NCI-H510A (cell line): ENCODE measurements around the gene HDAC4.

Source experiments
- DNase-seq: peaks from one replicate; lab custom pipeline; 2025; lab: John Stamatoyannopoulos, UW

The HDAC4 gene

DNA sequence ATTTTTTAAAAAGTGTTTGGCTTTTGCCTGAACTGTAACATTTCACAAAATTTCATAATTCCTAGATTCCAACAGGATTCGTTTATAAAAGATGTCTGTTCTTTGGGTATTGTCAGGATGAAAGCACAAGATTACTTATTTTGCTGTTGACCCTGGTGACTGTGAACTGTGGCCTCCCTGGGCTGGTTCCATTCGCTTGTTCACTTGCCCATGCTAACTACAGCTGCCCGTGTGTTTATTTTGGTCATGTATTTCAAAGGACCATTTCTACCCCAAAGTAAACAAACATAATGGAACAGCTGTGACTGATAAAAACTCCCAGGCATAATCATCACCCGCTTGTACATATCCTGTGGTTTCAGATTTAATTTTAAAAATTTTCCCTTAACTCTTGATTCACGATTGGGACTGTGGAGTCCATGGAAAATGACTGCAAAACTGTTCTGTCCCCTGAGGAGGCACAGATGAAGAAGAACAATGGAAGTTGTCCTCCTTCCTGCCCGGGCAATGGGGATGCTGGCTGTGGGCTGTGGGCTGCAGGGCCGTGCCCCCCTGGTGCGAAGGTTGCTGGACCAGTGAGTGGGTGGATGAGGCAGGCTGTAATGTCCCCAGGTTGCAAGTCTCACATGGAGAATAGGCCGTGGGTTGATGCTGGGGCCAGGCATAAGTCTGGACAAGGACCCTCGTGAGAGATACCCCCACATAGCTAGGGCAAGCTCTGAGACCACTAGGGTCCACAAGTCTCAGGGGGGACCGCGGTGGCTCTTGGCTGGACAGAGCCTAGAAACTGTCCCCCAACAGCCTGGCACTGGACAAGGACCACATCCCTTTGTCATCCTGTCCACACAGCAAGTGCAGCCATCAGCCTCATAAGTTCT, 28.9 kb upstream of the HDAC4 start:
- DNase-seq = no peak

DNA sequence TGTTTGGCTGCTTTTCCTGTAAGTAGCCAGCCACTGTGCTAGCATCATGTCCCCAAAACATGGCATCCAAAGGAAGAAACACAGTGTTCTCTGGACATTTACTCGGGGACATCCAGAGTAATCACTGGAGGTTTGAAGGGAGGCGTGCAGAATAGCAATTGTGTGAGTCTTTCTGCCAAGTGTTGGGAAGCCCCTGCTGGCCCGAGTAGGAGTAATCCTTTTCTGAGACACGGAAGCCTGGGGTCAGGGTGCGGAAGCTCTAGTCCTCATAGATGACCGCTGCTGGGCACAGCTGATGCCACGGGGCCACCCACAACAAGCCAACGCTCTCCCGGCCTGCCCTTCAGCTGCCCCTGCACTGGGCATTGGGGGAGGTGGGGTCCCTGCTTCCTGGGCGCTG, 24.8 kb upstream of the HDAC4 start:
- no peak for DNase-seq

DNA sequence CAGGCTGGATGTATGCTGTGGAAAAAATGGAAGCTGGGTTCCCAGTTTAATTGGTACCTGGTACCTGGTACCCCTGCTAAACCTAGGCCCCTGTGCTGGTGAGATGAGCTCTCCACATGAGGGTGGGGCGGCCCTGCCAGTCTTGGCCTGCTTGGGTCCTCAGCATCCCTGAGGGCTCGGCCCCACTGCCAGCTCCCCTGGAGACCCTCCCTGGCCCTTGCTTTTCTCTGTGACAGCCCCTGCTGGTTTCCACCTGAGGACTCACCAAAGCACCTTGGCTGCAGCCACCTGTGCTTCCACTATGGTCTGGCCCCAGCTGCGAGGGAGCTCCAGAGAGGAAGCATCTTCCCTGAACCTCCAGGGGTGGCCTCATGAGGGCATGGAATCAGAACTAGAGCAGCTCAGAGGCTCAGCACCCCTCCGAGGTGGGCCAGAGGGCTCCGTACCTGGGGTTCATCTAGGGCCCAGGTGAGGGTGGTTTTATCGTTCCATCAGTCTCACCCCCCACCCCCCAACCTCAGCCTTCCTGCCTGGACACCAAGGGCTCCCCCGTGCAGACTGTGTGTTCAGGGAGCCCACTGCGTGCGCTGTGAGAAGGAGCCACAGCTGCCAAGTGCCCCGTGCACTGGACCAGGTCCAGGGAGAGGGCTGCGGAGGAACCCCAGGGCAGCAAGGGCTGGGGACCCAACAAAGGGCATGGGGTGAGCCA, 23.7 kb upstream of the HDAC4 start:
- no peak for DNase-seq

DNA sequence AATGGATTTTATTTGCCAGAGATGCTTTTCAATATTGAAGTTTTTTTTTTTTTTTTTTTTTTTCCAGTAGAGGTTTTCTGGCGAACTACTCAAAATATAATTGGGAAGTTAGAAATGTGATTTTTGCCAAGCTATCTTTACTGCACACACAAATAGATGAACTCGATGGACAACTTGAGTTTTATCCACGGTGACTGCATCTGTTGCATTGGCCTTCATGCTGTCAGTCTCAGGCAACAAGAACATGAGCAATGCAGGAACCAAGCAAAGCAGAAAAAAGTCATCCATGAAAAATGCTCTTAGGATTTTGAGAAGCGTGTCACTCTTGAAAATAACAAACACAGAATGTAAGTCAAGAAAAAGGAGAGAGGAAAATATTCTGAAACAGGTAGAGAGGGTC, 22.7 kb upstream of the HDAC4 start:
- no peak for DNase-seq

DNA sequence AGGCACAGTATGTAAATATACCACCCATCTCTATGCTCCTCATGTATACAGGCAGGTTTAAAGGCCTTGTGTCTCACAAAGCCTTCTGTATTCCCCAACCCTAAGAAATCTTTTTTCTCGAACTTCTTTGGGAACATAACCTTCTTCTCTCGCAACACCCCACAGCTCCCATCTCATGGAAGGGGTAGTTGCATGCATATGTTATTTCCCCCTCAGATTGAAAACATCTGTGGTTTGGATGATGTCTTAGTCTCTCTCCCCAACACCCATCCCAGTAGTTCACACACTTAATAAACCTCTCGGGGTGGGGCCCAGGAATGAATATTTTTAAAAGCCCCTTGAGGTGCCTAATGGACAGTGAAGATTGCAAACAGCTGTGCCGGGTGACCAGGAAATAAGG, 21.0 kb upstream of the HDAC4 start:
- no peak for DNase-seq

DNA sequence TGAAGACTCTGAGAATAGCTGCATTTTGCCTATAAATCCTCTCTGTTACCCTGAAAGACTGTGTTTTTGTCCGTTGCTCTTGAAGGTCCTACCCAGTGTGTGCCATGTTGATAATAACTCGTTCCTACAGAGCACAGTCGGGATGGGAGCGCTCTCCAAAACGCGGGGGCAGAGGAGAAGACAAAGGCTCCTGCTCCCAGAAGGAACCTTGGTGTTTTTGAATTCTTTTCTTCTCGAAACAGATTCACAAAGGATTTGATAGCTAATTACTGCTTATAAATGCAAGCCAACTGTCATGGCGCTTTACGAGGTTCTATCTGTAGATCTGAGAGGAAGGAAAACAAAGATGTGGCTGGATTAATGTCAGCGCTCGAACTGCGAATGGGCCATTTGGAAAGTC, 19.3 kb upstream of the HDAC4 start:
- DNase-seq = no peak

DNA sequence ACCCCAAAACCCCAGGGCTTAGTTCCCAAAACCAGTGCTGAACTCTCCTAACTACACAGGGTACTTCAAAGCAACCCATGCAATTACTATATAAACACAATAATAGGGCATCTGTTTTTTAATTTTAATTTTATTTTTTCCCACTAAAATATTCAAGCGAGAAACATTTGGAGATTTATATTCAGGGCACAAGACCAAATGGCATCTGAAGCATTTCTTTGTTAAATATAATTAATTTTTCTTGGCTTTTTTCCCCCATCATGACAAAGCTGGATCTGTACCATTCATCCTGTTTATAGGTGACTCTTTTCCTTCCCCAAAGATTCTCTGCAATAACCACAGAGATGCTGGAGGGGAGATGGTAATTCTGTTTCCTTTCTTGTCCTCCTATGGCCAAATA, 18.1 kb upstream of the HDAC4 start:
- no peak for DNase-seq

DNA sequence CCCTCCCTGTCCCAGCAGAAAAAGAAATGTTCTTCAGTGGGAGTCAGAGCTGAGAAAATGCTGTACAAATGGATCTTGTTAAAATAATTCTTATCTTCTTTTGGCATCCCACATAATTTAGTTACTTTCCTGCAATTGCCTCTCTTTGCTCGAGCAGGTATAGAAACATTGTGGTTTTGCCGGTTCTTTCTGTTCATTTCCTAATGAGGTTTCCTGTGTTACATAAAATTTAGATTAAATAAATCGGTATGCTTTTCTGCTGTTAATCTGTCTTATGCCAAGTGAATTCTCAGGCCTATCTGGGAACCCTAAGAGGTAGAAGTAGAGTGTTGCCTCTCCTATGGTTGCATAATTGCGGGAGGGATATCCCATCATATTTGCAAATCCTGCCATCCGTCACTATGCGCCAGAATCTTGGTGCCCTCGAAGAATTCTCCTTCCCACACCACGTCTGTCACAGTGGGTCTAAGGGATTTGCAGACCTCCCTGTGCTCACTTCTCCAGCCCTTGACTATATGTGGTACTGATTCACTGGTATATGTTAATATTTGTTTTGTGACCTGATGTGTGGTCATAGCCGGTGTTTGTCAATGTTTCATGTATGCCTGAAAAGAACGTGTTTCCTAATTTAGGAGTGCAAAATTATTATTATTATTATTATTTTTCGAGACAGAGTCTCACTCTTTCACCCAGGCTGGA, 12.2 kb upstream of the HDAC4 start:
- DNase-seq = no peak

DNA sequence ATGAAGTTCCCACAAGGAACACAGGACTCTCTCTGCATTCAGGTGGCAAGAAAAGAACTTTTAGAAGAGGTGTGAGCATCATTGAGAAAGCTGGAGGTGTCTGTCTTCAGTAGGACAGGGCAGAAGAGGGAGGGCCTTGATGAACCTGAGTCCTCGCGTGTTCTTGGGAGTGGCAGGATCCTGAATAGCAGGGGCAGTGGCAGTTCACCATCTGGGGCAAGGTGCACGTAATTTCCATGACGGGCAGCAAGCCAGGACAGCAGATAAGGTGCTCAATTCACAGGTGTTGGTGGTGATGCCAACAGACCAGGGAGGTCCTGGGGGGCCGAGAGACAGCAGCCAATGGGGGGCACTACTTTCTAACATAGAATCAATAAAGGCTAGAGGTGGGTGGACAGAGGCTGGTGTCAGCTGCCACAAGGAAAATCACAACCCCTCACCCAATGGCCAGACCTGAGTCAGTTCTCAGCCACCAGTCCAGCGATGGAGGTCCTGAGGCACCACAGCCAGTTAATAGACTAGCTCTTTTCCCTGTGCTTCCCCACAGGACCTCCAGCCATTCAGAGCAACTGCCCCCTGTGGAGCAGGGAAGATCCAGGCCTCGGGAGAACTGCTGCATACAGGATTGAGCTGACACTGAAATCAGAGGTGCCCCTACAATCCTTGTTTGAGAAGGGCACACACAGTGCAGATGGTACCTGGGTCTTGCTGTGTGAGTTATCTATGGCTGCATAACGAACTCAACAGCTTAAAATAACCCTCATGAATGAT, 10.9 kb upstream of the HDAC4 start:
- no peak for DNase-seq

DNA sequence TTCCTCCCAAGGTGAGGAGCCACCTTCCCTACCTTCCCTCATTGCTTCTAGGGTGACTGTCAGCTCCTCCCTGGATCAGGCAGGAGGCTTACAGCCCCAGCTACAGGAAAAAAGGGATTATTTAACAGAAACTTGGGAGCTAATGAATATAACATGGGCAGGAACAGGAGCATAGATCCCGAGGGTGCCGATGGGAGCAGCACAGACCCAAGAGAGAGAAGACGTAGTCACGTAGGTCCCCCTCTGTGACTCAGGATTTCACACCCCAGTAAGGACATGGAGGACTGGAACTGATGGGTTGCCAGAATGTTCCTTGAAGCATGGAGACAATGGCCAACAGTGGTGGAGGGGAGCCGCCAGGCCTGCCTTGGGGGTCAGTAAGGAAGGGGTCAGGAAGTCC, 10.3 kb upstream of the HDAC4 start:
- no peak for DNase-seq

DNA sequence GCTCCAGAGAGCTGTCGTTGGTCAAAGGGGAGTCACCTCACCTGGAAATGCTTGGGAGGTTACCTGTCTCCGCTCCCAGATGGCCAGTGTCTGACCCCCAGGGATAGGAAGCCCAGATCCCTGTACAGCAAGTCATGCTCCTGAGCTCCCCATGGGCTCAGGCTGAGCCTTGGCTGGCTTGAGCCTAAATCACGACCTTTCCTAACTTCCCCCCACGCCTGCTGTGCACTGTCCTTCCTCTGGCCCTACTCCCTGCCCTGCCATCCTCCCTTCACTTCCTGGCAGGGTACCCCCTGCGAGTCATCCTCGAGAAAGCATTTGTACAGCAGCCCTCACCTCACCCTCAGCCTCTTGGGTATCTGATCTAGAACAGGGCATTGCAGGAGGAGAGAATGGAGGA, 9.2 kb upstream of the HDAC4 start:
- no peak for DNase-seq

DNA sequence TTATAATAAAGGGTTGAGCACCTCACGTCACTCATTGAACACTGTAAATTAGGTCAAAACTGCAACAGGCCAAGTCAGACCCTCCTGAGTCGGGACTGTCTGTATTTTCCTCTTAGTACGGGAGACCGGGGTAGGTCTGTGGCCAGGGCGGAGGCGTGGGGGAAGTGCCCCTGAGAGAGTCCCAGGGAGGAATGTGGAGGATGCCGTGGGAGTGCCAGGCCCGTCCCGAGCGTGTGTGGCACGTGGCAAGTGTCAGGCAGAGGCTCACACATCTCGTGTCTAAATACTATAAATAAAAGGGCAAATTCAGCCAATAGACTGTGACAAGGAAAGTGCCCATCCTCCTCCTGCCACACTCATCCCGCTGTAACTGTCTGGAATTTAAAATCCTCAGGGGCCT, 6.3 kb upstream of the HDAC4 start:
- no peak for DNase-seq

DNA sequence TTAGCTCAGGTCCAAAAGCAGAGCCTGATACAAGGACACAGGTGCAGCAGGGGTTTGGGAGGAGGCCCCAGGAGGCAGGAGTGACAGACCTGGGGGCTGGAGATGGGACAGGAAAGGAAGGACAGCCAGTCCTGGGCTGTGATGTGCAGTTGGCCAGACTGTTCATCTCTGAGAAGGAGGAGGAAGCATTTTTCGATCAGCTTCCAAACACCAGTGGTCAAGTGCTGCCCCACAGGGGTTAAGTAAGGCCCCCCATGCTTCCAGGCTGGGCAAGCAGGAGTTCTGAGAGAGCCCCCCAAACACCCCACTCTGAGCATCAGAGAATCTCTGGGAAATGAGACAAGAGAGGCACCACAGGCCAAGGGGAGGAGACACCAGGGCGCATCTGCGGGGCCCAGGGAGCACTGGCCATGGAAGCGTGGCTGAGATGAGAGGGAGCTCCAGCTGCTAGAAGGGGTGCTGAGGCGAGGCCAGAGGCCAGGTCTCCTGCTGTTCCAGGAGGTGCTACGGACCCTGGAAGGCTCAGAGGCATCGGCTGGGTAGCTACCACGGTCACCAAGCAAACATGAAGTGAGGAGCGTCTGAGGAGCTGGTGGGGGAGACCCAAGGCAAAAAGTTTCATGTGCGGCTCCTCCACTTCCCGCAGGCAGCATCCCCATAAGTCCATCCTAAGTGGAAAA, 5.6 kb upstream of the HDAC4 start:
- no peak for DNase-seq

DNA sequence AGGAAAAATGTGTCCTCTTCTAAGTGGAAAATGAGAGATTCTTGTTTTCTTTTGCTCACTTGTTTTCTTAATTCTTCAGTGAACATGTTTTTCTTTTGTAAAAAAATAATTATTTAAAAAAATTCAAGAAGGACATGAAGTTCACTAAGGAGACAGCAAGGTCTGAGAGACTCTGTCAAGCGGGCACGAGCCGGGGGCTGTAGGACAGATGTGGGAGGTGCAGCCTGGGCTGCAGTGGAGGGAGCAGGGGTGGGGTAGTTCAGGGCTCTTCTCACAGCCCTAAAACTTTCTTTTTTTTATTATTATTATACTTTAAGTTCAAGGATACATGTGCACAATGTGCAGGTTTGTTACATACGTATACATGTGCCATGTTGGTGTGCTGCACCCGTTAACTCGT, 4.3 kb upstream of the HDAC4 start:
- DNase-seq = no peak

DNA sequence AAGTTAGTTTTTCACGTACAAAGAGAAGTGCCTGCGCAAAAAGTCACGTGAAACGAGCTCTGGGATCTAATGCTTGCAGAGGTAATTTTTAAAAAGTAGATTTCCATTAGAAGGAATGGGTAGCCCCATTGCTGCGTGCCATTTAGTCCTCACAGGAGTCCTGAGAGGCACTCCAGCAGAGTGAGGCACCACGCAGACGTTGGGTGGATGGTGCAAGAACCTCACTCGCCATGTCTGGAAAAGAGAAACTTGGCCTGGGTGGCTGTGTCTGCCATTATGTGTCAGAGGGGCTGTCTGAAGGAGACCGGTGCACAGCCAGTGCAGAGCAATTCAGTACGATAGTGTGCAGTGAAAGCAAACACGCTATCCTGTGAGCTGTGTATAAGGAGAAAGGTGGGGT, 1.8 kb upstream of the HDAC4 start:
- no peak for DNase-seq

DNA sequence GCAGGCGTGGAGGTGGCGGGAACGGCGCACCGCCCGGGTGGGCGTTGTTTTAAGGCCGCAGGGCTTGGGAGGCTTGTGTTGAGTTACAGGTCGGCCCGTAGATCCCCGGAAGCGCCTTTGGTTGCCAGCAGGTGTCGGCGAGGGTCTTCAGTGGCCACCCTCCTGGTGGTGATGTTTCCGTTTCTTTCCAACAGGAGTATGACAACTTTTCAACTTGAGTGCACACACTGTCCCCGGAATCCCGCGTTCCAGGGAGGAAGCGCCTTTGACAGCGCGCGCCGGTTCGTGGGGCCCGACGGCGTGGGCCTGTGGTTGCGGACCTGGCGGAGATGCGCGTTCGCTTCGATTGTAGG, 1.0 kb upstream of the HDAC4 start:
- no peak for DNase-seq

DNA sequence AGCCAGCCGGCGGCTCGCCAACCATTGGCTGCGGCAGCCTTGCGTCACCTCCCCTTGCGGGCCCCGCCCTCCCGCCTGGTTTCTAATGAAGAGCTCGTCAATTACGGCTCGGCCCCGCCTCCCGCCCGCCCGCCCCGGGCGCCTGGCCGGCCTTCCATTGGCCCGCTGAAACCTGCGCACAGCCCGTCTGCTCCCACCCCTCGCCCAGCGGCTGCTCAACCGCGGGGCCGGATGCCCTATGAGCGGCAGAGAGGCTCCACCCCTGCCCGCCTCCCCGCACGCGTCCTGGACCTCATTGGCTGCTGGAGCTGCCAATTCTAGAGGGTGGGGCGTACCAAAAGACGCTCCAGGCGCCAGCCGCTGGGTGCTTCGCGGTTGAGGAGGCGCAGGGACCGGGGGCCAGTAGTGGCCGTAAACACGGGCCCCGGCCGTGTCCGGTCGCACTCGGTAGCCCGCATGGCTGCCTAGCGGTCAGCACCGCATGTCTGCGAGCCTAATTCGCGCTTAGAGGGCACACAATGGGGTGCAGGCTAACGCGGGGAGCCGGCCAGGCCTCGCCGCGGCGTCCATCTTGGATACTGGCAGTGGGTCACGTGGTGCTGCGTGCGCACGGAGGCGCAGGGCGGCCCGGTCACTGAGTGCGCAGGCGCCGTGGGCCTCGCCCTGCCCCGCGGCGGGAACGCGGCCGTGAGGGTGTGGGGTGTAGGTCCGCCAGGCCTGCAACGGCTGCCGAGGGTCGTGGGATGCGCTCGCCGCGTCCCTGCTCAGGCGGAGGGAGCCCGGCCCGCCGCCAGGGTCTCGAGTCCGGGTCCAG, 454 bp upstream of the HDAC4 start:
- DNase-seq = peak; percentile 95

DNA sequence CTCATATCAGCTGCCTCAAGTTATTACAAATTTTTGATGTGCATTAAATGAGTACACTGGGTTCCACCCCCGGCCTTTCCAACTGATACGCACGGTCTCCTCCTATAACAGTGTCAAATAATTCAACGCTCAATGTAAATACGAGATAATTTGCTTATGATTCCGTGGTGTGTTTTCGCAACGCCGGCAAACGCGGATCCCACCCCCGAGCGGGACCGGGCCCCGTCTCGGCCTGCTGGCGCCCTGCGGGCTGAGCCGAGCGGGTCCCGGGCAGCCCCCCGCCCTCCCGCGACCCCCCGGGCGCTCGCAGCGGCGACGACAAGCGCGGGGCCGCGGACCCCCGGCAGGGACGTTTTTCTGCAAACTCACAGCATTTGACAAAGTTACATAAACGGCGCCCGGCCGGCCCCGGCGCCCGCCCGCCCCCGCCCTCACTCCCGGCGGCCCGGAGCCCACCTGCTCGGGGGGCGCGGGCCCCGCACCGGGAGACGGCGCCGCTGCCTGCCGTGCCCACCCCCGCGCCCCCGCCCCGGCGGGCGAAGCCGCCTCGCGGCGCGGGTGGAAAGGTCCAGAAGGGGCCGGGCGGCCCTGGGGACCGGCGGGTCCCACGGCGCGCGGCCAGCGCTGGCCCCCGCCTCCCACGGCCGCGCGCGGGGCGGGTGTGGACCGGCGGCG, 762 bp downstream of the HDAC4 start:
- no peak for DNase-seq

DNA sequence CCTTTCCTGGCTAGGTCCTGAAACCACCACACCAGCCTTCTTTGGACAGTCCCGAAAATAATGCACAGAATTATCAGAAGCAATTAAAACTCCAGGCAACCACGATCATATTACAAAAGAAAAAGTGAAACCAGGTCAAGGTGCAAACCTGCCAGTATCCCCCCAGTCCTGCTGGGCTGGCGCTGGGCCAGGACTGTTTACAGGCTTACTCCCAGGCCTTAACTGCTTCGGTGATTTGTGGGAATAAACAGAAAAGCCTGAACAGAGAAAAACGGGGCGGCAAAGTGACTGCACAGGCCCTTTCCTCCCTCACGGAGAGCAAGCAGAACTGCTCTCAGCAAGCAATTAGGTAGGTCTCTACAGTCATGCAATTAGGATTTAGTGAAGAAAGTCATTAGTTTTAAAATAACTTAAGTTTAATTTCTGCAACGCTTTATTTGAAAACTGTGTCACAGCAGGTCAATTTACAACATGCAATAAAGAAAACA, 1.3 kb downstream of the HDAC4 start:
- peak; percentile 11 for DNase-seq

DNA sequence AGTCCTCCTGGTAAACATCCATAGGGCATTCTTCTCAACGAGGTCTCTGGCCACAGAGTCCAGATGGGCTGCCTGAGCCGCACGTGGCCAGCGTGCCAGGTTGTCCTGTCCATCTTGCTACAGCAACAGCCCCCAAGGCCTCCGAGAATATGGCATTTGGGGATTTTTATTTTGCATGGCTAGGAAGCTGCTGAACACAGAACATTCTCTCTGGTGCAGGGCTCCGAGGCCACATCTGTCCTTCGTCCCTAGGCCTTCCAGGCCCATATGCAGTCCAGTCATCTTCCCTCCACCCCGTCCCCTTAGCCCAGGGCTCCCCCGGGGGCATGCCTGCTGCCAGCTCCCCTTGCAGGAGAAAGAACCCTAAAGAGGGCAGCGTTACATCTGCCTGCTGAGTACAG, 2.3 kb downstream of the HDAC4 start:
- DNase-seq = no peak
